ENCODE data around the gene TREM1.
"Not testable (repeated sequence)": the region's sequence is repeated elsewhere in the genome, so short reads cannot be mapped to it uniquely, and the experiment has no call there.

Gene TREM1

GRCh38 chr6:41257369-41258195 lies 28.9 kb downstream of the TREM1 start:
- peak; percentile 55 for DNase-seq

GRCh38 chr6:41256383-41256782 lies 30.1 kb downstream of the TREM1 start:
- DNase-seq = no peak

GRCh38 chr6:41255638-41256246 lies 30.7 kb downstream of the TREM1 start:
- DNase-seq = no peak

GRCh38 chr6:41255110-41255509 lies 31.4 kb downstream of the TREM1 start:
- no peak for DNase-seq

GRCh38 chr6:41252401-41253169 lies 33.9 kb downstream of the TREM1 start:
- no peak for DNase-seq

- no peak for DNase-seq
Measured at GRCh38 chr6:41247882-41248705, 38.4 kb downstream of the TREM1 start.

- DNase-seq = no peak
Measured at GRCh38 chr6:41247288-41247865, 39.1 kb downstream of the TREM1 start.

- DNase-seq = not testable (repeated sequence)
Measured at GRCh38 chr6:41246529-41246928, 40.0 kb downstream of the TREM1 start.

- no peak for DNase-seq
Measured at GRCh38 chr6:41239467-41240159, 46.9 kb downstream of the TREM1 start.

GRCh38 chr6:41237128-41237527 lies 49.4 kb downstream of the TREM1 start:
- DNase-seq = no peak

GRCh38 chr6:41236276-41236675 lies 50.2 kb downstream of the TREM1 start:
- DNase-seq = no peak

- DNase-seq = no peak
Measured at GRCh38 chr6:41232667-41233066, 53.8 kb downstream of the TREM1 start.

- no peak for DNase-seq
Measured at GRCh38 chr6:41231246-41231645, 55.2 kb downstream of the TREM1 start.

- no peak for DNase-seq
Measured at GRCh38 chr6:41229721-41230120, 56.8 kb downstream of the TREM1 start.

- DNase-seq = no peak
Measured at GRCh38 chr6:41228616-41229015, 57.9 kb downstream of the TREM1 start.

- DNase-seq = no peak
Measured at GRCh38 chr6:41228096-41228495, 58.4 kb downstream of the TREM1 start, which contains the start of gene TREML4. Gene TREML4, plus strand, starts transcription at chr6:41228349. Its CDS starts 79 bp downstream, at chr6:41228428.

- DNase-seq = peak; percentile 59
Measured at GRCh38 chr6:41226752-41227151, 59.7 kb downstream of the TREM1 start.

GRCh38 chr6:41224800-41225199 lies 61.7 kb downstream of the TREM1 start:
- no peak for DNase-seq
